Liver (tissue), 3 donors: ENCODE measurements around the gene COMMD4.

Source experiments
- EGR1 ChIP-seq, 2 donors: IDR thresholded peaks; 2 replicates each; pipeline ENCODE4 v1.6.1; 2016 to 2018; ENCODE audit warnings: antibody characterized with exemption in 2 of 2, low read depth in 2 of 2
- FOXA1 ChIP-seq: IDR thresholded peaks from 2 replicates; pipeline ENCODE4 v1.6.1; 2016; ENCODE audit warnings: antibody characterized with exemption
- GABPA ChIP-seq, 2 donors: IDR thresholded peaks in 1 of 2; conservative IDR thresholded peaks in 1 of 2; 2 replicates each; pipeline ENCODE4 v1.6.1; 2016; ENCODE audit warnings: antibody characterized with exemption in 2 of 2, mild to moderate bottlenecking in 1 of 2, moderate library complexity in 1 of 2
- HNF4G ChIP-seq: IDR thresholded peaks from 2 replicates; pipeline ENCODE4 v1.6.1; 2016; ENCODE audit warnings: antibody characterized with exemption
- JUND ChIP-seq, 2 donors: IDR thresholded peaks; 2 replicates each; pipeline ENCODE4 v1.6.1; 2016; ENCODE audit warnings: antibody characterized with exemption in 2 of 2
- RAD21 ChIP-seq, 2 donors: IDR thresholded peaks; 2 replicates each; pipeline ENCODE4 v1.6.1; 2016; ENCODE audit warnings: antibody characterized with exemption in 2 of 2, mild to moderate bottlenecking in 2 of 2
- SP1 ChIP-seq: IDR thresholded peaks from 2 replicates; pipeline ENCODE4 v1.6.1; 2018; ENCODE audit warnings: antibody characterized with exemption, mild to moderate bottlenecking
- TAF1 ChIP-seq: conservative IDR thresholded peaks from 2 replicates; pipeline ENCODE4 v1.6.1; 2016; ENCODE audit warnings: antibody characterized with exemption, mild to moderate bottlenecking
- YY1 ChIP-seq: IDR thresholded peaks from 2 replicates; pipeline ENCODE4 v1.6.1; 2016; ENCODE audit warnings: antibody characterized with exemption, mild to moderate bottlenecking
- TF ChIP-seq, protein P1 (sequence below): fragments of 150-350 bp; IDR thresholded peaks from 2 replicates; pipeline ENCODE4 v1.5.1; 2017; ENCODE audit warnings: improper control_type of control experiment, low read depth, low read length; ENCODE audit not compliant: missing input control
- TF ChIP-seq, protein P2 (sequence below): IDR thresholded peaks from 2 replicates; pipeline ENCODE4 v1.6.1; 2016; ENCODE audit warnings: antibody characterized with exemption
- TF ChIP-seq, protein P3 (sequence below): IDR thresholded peaks from 2 replicates; pipeline ENCODE4 v1.6.1; 2016; ENCODE audit warnings: antibody characterized with exemption, mild to moderate bottlenecking
- TF ChIP-seq, protein P4 (sequence below): IDR thresholded peaks from 2 replicates; pipeline ENCODE4 v1.6.1; 2016; ENCODE audit warnings: antibody characterized with exemption
- TF ChIP-seq, protein P5 (sequence below): IDR thresholded peaks from 2 replicates; pipeline ENCODE4 v1.6.1; 2016; ENCODE audit warnings: antibody characterized with exemption
- donor health status: healthy.
- donor health status: healthy.

DNA sequence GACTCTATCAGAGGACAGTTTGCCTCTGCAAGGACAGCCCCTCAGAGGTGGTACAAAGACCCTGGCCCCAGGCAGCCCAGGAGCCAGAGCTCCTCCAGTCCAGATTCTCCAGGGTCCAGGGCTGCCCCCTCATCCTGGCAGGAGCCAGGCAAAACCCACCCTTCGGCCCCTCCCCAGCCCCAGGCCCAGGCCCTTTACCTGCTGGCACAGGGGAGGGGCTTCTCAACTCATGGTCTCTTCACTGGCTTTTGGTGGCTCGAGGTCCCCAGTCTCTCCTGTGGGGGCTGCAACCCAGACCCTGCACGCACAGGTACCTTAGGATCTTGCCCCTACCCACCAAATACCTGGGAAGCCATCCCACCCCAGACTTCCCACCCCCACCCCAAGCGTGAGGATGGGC lies 19.5 kb downstream of the COMMD4 start:
- TF ChIP-seq, protein P1, sequence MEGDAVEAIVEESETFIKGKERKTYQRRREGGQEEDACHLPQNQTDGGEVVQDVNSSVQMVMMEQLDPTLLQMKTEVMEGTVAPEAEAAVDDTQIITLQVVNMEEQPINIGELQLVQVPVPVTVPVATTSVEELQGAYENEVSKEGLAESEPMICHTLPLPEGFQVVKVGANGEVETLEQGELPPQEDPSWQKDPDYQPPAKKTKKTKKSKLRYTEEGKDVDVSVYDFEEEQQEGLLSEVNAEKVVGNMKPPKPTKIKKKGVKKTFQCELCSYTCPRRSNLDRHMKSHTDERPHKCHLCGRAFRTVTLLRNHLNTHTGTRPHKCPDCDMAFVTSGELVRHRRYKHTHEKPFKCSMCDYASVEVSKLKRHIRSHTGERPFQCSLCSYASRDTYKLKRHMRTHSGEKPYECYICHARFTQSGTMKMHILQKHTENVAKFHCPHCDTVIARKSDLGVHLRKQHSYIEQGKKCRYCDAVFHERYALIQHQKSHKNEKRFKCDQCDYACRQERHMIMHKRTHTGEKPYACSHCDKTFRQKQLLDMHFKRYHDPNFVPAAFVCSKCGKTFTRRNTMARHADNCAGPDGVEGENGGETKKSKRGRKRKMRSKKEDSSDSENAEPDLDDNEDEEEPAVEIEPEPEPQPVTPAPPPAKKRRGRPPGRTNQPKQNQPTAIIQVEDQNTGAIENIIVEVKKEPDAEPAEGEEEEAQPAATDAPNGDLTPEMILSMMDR = no peak
- TF ChIP-seq, protein P2, sequence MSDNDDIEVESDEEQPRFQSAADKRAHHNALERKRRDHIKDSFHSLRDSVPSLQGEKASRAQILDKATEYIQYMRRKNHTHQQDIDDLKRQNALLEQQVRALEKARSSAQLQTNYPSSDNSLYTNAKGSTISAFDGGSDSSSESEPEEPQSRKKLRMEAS = no peak
- TF ChIP-seq TAF1 (no peak), HNF4G (no peak), GABPA (IDR thresholded peaks at IDR 0.05 in 1 of 2, conservative IDR thresholded peaks at IDR 0.05 in 1 of 2) (no peak), SP1 (no peak), YY1 (no peak), FOXA1 (no peak), JUND (IDR thresholded peaks at IDR 0.05) (no peak), EGR1 (IDR thresholded peaks at IDR 0.05; ENCODE audit: low read depth in 2 of 2) (no peak), RAD21 (IDR thresholded peaks at IDR 0.05) (no peak)
- TF ChIP-seq, protein P3, sequence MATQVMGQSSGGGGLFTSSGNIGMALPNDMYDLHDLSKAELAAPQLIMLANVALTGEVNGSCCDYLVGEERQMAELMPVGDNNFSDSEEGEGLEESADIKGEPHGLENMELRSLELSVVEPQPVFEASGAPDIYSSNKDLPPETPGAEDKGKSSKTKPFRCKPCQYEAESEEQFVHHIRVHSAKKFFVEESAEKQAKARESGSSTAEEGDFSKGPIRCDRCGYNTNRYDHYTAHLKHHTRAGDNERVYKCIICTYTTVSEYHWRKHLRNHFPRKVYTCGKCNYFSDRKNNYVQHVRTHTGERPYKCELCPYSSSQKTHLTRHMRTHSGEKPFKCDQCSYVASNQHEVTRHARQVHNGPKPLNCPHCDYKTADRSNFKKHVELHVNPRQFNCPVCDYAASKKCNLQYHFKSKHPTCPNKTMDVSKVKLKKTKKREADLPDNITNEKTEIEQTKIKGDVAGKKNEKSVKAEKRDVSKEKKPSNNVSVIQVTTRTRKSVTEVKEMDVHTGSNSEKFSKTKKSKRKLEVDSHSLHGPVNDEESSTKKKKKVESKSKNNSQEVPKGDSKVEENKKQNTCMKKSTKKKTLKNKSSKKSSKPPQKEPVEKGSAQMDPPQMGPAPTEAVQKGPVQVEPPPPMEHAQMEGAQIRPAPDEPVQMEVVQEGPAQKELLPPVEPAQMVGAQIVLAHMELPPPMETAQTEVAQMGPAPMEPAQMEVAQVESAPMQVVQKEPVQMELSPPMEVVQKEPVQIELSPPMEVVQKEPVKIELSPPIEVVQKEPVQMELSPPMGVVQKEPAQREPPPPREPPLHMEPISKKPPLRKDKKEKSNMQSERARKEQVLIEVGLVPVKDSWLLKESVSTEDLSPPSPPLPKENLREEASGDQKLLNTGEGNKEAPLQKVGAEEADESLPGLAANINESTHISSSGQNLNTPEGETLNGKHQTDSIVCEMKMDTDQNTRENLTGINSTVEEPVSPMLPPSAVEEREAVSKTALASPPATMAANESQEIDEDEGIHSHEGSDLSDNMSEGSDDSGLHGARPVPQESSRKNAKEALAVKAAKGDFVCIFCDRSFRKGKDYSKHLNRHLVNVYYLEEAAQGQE = no peak
- TF ChIP-seq, protein P4, sequence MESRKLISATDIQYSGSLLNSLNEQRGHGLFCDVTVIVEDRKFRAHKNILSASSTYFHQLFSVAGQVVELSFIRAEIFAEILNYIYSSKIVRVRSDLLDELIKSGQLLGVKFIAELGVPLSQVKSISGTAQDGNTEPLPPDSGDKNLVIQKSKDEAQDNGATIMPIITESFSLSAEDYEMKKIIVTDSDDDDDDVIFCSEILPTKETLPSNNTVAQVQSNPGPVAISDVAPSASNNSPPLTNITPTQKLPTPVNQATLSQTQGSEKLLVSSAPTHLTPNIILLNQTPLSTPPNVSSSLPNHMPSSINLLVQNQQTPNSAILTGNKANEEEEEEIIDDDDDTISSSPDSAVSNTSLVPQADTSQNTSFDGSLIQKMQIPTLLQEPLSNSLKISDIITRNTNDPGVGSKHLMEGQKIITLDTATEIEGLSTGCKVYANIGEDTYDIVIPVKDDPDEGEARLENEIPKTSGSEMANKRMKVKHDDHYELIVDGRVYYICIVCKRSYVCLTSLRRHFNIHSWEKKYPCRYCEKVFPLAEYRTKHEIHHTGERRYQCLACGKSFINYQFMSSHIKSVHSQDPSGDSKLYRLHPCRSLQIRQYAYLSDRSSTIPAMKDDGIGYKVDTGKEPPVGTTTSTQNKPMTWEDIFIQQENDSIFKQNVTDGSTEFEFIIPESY = no peak
- TF ChIP-seq, protein P5, sequence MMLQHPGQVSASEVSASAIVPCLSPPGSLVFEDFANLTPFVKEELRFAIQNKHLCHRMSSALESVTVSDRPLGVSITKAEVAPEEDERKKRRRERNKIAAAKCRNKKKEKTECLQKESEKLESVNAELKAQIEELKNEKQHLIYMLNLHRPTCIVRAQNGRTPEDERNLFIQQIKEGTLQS = no peak
